Chondrocyte (in vitro differentiated cells): ENCODE data around the gene SLC16A13. TPM values are rescaled to one million over a fixed set of nuclear protein-coding genes. Genes with fewer than 3 reads are reported as not detected.

Experiments used
- DNase-seq: peaks from one replicate; pipeline ENCODE4 v3.0.0; 2021; ENCODE audit warnings: mixed read lengths, low spot score
- H3K27ac Mint-ChIP-seq: one replicate; pipeline ENCODE4 v1.8.0; 2021; ENCODE audit warnings: mild to moderate bottlenecking, moderate library complexity, mixed read lengths; ENCODE audit not compliant: unreplicated experiment
- H3K27me3 Mint-ChIP-seq: 2 replicates; pipeline ENCODE4 v1.8.0; 2021; ENCODE audit warnings: low read depth, mixed read lengths
- H3K36me3 Mint-ChIP-seq: 2 replicates; pipeline ENCODE4 v1.8.0; 2021; ENCODE audit warnings: low read depth, mixed read lengths
- H3K4me1 Mint-ChIP-seq: 2 replicates; pipeline ENCODE4 v1.8.0; 2021; ENCODE audit warnings: low read depth, mild to moderate bottlenecking, mixed read lengths
- H3K4me3 Mint-ChIP-seq: one replicate; pipeline ENCODE4 v1.8.0; 2021; ENCODE audit warnings: mild to moderate bottlenecking, moderate library complexity, mixed read lengths; ENCODE audit not compliant: unreplicated experiment
- H3K9me3 Mint-ChIP-seq: 2 replicates; pipeline ENCODE4 v1.8.0; 2021; ENCODE audit warnings: low read depth, mixed read lengths
- total RNA-seq: library from RNA; stranded (reverse); gene quantifications from 3 replicates; pipeline ENCODE4 v1.2.1, GENCODE V29; 2021
- TF ChIP-seq, protein P1 (sequence below): fragments of 200-600 bp; sonication (generic); IDR thresholded peaks from 2 replicates; pipeline ENCODE4 v1.5.0; 2021; ENCODE audit warnings: antibody characterized with exemption, mild to moderate bottlenecking, moderate library complexity

Gene SLC16A13
- total RNA-seq, 1 donor from 2014 or later, result 4.8 TPM

DNA sequence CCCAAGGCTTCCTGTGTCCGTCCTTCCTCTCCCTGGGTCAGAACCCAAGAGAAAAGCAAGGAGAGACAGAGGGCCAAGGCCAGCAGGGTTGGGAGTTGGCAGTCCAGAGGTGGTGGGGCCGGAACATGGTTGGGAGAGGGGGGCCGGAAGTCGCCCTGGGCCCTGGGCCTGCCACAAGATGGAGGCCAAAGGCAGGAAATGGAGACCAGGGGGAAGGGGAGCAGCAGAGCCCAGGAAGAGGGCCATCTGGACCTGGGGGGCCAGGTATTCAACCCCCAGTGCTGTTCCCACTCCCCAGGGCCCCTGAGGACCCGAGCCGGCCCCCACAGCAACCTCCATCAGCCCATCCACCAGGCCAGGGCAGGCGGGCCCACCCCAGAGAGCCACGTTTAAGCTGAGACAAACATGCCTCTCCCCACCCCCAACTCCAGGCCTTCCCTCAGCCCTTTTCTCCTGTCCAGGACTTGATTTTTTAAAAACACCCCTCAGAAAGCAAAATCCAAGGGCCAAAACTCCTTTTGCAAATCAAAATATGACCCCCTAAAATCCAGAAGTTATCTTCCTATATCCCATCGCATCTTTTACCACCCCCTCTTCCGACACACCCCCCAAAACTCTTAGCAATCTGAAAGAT lies 17.4 kb upstream of the SLC16A13 start:
- H3K27ac Mint-ChIP-seq, result no peak overlapping the region

DNA sequence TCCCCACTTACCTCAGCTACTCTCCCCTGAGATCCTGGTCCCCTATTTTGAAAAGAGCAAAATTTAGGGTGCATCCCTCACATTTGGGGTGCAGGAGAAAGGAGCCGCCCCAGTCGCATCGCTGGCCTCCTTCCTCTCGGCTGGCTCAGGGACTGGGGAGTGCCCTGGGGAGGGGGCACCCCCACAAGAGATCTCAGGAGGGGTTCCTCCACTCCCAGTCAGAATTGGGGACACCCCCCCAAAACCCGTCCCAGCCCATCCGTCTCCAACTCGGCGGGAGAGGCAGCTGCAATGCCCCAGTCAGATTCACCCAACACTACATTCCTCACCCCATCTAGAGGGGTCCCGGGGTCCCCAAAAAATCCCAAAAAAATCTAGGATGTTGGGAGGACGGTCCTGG lies 16.4 kb upstream of the SLC16A13 start:
- Mint-ChIP-seq H3K4me1 (peaks cover 33% of the 10 kb centered on the region), H3K27ac (no peak overlapping the region), H3K4me3 (peak overlapping the region; percentile 53), H3K36me3 (peaks cover 1% of the 10 kb centered on the region), H3K27me3 (peaks cover 11% of the 10 kb centered on the region), H3K9me3 (no peaks in the 10 kb centered on the region)
- no peak for DNase-seq
- TF ChIP-seq, protein P1, sequence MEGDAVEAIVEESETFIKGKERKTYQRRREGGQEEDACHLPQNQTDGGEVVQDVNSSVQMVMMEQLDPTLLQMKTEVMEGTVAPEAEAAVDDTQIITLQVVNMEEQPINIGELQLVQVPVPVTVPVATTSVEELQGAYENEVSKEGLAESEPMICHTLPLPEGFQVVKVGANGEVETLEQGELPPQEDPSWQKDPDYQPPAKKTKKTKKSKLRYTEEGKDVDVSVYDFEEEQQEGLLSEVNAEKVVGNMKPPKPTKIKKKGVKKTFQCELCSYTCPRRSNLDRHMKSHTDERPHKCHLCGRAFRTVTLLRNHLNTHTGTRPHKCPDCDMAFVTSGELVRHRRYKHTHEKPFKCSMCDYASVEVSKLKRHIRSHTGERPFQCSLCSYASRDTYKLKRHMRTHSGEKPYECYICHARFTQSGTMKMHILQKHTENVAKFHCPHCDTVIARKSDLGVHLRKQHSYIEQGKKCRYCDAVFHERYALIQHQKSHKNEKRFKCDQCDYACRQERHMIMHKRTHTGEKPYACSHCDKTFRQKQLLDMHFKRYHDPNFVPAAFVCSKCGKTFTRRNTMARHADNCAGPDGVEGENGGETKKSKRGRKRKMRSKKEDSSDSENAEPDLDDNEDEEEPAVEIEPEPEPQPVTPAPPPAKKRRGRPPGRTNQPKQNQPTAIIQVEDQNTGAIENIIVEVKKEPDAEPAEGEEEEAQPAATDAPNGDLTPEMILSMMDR, result no peak

More for the DNA sequence above, 17.4 kb upstream of the SLC16A13 start:
- no peak for DNase-seq
- Mint-ChIP-seq H3K9me3 (no peaks in the 10 kb centered on the region), H3K27me3 (peaks cover 10% of the 10 kb centered on the region), H3K4me3 (no peak overlapping the region), H3K4me1 (peaks cover 40% of the 10 kb centered on the region), H3K36me3 (peaks cover 5% of the 10 kb centered on the region)
- TF ChIP-seq, protein P1, result no peak

DNA sequence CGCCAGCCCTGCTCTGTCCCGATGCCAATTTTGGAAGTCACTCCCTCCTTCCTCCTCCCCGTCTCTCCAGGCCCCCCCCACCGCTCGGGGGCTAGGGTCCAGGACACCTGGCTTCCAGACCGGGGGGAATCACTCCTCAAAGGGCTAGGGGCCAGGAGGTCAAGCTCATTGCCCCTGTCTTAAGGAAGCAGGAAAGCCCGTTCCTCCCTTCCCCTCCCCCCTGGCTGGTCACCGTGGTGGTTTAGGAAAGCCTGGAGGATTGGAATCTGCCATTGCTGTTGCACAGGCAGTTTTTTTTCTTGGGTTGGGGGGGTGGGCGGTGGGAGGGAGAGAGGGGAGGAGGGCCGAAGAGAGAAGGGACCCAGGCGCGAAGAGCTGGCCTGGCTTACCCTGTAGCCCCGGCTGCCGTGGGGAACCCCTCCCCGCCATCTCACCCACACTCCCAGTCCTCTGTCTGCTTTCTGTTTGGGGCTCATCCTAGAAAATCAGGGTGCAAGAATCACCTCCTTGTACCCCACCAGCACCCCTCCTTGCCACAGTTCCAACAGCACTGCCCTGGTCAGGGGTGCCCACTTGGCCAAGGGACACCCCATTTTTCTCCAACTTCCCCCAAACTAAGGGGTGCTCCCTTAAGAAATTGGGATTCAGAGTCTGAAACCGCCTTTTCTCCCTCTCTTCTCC lies 15.8 kb upstream of the SLC16A13 start:
- H3K27me3 Mint-ChIP-seq, result peaks cover 11% of the 10 kb centered on the region
- TF ChIP-seq, protein P1, result no peak
- DNase-seq, result no peak
- H3K4me3 Mint-ChIP-seq, result peak overlapping the region; percentile 54
- H3K27ac Mint-ChIP-seq, result peak overlapping the region; percentile 45
- no peaks in the 10 kb centered on the region for H3K9me3 Mint-ChIP-seq
- H3K4me1 Mint-ChIP-seq, result peaks cover 31% of the 10 kb centered on the region
- H3K36me3 Mint-ChIP-seq, result no peaks in the 10 kb centered on the region

DNA sequence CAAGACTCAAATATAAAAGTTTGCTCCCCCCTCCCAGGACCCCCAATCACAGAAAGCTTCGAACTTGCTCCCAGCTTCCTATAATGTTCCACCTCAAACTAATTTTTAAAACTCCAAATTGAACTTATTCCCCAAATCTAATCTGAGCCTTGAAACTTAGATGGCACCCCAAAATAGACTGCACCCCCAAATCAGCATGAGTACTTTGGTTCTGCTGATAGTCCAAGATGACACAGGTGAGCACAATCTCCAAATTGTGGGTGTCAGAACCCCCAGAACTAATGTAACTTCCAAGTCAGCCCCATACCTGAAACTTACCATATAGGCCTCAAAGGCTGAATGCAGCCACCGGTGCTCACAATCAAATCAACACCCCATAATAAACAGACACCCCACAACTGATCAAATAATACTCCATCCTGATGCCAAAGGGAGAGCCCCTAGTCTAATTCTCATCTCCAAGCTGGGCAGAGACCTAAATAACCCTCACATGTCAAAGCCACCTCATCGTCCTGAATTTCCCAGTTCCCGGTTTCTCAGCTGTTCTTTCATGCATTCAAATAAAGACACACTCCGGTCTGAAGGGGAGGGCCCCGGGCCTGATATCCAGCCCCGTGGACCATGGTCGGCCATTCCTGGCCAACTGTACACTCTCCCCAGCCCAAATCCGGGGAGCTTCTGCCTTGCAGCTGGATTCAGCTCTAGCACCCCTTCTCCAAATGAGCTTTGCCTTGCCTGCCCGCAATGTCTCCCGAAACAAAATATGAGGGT lies 14.7 kb upstream of the SLC16A13 start:
- H3K4me3 Mint-ChIP-seq, result no peak overlapping the region
- peaks cover 20% of the 10 kb centered on the region for H3K4me1 Mint-ChIP-seq
- H3K36me3 Mint-ChIP-seq, result no peaks in the 10 kb centered on the region
- peaks cover 11% of the 10 kb centered on the region for H3K27me3 Mint-ChIP-seq
- no peak for DNase-seq
- H3K27ac Mint-ChIP-seq, result no peak overlapping the region
- TF ChIP-seq, protein P1, result no peak
- H3K9me3 Mint-ChIP-seq, result no peaks in the 10 kb centered on the region
